ENCODE results near the gene FANCC.

DNA sequence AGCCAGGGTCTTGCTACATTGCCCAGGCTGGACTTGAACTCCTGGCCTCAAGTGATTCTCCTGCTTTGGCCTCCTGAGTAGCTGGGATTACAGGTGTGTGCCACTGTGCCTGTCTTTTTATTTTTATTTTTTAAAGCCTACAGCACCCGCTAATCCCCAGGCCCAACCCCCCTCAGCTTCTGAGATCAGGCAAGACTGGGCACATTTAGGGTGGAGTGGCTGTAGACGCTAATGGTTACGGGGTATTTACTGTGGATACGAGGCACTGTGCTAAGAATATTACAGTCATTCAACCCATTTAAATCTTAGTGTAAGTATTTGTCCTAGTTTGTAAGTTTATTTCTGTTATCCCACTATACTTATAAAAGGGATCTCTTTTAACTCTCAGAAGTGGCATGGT is 175.2 kb downstream of the FANCC start:
- TF ChIP-seq POLR2A (IDR thresholded peaks at IDR 0.05) (no peak), POLR2AphosphoS5 (IDR thresholded peaks at IDR 0.05) (no peak)
- TF ChIP-seq, protein P1, sequence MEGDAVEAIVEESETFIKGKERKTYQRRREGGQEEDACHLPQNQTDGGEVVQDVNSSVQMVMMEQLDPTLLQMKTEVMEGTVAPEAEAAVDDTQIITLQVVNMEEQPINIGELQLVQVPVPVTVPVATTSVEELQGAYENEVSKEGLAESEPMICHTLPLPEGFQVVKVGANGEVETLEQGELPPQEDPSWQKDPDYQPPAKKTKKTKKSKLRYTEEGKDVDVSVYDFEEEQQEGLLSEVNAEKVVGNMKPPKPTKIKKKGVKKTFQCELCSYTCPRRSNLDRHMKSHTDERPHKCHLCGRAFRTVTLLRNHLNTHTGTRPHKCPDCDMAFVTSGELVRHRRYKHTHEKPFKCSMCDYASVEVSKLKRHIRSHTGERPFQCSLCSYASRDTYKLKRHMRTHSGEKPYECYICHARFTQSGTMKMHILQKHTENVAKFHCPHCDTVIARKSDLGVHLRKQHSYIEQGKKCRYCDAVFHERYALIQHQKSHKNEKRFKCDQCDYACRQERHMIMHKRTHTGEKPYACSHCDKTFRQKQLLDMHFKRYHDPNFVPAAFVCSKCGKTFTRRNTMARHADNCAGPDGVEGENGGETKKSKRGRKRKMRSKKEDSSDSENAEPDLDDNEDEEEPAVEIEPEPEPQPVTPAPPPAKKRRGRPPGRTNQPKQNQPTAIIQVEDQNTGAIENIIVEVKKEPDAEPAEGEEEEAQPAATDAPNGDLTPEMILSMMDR (IDR thresholded peaks at IDR 0.05), result no peak
